ENCODE results near the gene ZFP90. TPM values are rescaled to one million over a fixed set of nuclear protein-coding genes. Genes with fewer than 3 reads are reported as not detected.

ZFP90 gene
- total RNA-seq, 2 donors from 2014 or later: 20.4 to 33.2 TPM

GRCh38 chr16:68503334-68503733 lies 35.8 kb upstream of the ZFP90 start:
- Histone ChIP-seq H3K27ac (ENCODE audit: low read depth, low read length) (no peak overlapping the region), H3K27me3 (ENCODE audit: control insufficient read depth, insufficient read depth, low read length, poor library complexity, severe bottlenecking) (peaks cover 4% of the 10 kb centered on the region), H3K36me3 (ENCODE audit: control insufficient read depth, insufficient read depth, low read length) (no peaks in the 10 kb centered on the region), H3K9ac (ENCODE audit: extremely low read depth, low read length, poor library complexity, severe bottlenecking) (no peak overlapping the region), H3K4me3 (ENCODE audit: low read length) (no peak overlapping the region), H3K9me3 (ENCODE audit: control insufficient read depth, low read length) (no peaks in the 10 kb centered on the region), H3K4me1 (ENCODE audit: control insufficient read depth, insufficient read depth, low read length) (no peaks in the 10 kb centered on the region)
- WGBS, 2 experiments (ENCODE audit: insufficient coverage in 1 of 2, insufficient read length in 1 of 2): 92 to 100% methylated on average over 3 of the region's 3 CpGs
- Mint-ChIP-seq H3K27me3 (ENCODE audit: insufficient read depth) (peaks cover 9% of the 10 kb centered on the region), H3K4me3 (no peak overlapping the region), H3K27ac (no peak overlapping the region), H3K36me3 (ENCODE audit: low read depth) (no peaks in the 10 kb centered on the region), H3K4me1 (no peaks in the 10 kb centered on the region), H3K9me3 (no peaks in the 10 kb centered on the region)
- DNase-seq: no peak
- TF ChIP-seq CTCF (conservative IDR thresholded peaks at IDR 0.05): no peak

DNA sequence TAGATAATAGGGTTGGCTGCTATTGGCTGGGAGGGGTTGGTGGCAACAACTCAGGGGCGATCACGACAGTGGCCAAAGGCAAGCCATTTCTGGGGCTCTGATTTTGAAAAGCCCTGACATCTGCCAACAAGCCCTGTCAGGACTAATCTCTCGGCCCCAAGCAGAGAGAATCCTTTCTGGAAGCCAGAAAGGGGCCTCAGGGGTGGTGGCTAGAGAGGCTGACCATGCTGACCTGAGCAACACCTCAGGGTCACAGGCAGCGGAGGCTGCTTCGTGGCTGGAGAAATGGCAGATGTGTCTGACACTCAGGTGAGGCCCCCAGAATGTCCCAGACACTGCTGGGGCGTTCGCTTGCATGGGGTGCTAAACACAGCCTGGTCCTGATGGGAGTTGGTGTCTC lies 35.0 kb upstream of the ZFP90 start:
- no peak for TF ChIP-seq CTCF (conservative IDR thresholded peaks at IDR 0.05)
- Mint-ChIP-seq H3K27me3 (ENCODE audit: insufficient read depth) (peaks cover 13% of the 10 kb centered on the region), H3K36me3 (ENCODE audit: low read depth) (no peaks in the 10 kb centered on the region), H3K4me1 (no peaks in the 10 kb centered on the region), H3K9me3 (no peaks in the 10 kb centered on the region), H3K27ac (no peak overlapping the region), H3K4me3 (no peak overlapping the region)
- WGBS, 2 experiments (ENCODE audit: insufficient coverage in 1 of 2, insufficient read length in 1 of 2): 88 to 94% methylated on average over 6 to 7 of the region's 7 CpGs
- Histone ChIP-seq H3K4me1 (ENCODE audit: control insufficient read depth, insufficient read depth, low read length) (no peaks in the 10 kb centered on the region), H3K27me3 (ENCODE audit: control insufficient read depth, insufficient read depth, low read length, poor library complexity, severe bottlenecking) (peaks cover 4% of the 10 kb centered on the region), H3K4me3 (ENCODE audit: low read length) (no peak overlapping the region), H3K36me3 (ENCODE audit: control insufficient read depth, insufficient read depth, low read length) (no peaks in the 10 kb centered on the region), H3K27ac (ENCODE audit: low read depth, low read length) (no peak overlapping the region), H3K9ac (ENCODE audit: extremely low read depth, low read length, poor library complexity, severe bottlenecking) (no peak overlapping the region), H3K9me3 (ENCODE audit: control insufficient read depth, low read length) (no peaks in the 10 kb centered on the region)
- no peak for DNase-seq

DNA sequence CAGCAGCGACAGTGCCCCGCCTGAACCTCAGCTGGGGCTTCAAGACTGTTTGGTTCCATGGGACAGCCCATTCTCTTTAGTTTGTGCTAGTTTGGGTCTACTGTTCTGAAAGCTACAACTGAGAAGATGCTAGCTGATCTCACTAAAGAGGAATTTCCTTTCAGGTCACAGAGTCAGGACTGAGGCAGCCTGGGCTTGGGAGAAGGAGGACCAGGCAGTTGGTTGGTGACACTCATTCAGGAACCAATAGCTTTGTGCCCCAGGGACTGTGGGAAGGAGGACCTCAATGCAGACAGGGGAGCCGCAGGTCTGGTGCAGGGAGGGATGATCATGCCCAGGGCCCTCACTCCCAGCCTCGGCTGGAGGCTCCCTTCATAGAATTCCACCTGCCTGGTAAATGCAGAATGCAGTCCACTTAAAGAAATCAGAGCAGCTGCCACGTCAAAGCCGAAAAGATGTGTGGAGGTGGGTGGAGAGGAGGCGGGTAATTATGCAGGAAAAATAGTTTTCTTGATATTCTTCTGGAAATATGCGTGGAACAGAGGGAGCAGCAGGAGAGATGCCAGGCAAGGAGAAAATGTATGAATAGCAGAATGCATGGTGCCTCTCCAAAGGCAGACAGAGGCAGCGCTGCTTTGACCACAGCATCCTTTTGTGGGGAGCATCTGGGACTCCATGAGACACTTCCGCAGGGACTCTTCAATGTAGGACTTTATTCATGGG lies 32.6 kb upstream of the ZFP90 start:
- H3K36me3 Mint-ChIP-seq (ENCODE audit: low read depth): no peaks in the 10 kb centered on the region
- no peaks in the 10 kb centered on the region for H3K36me3 ChIP-seq (ENCODE audit: control insufficient read depth, insufficient read depth, low read length)
- H3K9me3 Mint-ChIP-seq: no peaks in the 10 kb centered on the region
- H3K4me1 Mint-ChIP-seq: no peaks in the 10 kb centered on the region
- H3K4me3 Mint-ChIP-seq: no peak overlapping the region
- H3K9me3 ChIP-seq (ENCODE audit: control insufficient read depth, low read length): no peaks in the 10 kb centered on the region
- TF ChIP-seq CTCF (conservative IDR thresholded peaks at IDR 0.05): no peak
- no peak overlapping the region for H3K27ac ChIP-seq (ENCODE audit: low read depth, low read length)
- peaks cover 23% of the 10 kb centered on the region for H3K27me3 Mint-ChIP-seq (ENCODE audit: insufficient read depth)
- peaks cover 13% of the 10 kb centered on the region for H3K27me3 ChIP-seq (ENCODE audit: control insufficient read depth, insufficient read depth, low read length, poor library complexity, severe bottlenecking)
- H3K4me3 ChIP-seq (ENCODE audit: low read length): no peak overlapping the region
- no peak overlapping the region for H3K9ac ChIP-seq (ENCODE audit: extremely low read depth, low read length, poor library complexity, severe bottlenecking)
- no peaks in the 10 kb centered on the region for H3K4me1 ChIP-seq (ENCODE audit: control insufficient read depth, insufficient read depth, low read length)
- DNase-seq: no peak
- 84 to 88% methylated on average over 7 to 10 of the region's 10 CpGs for WGBS, 2 experiments (ENCODE audit: insufficient coverage in 1 of 2, insufficient read length in 1 of 2)
- H3K27ac Mint-ChIP-seq: no peak overlapping the region

Data from endodermal cell (in vitro differentiated cells).